ENCODE measurements around the gene FBXL13. TPM values are rescaled to one million over a fixed set of nuclear protein-coding genes. Genes with fewer than 3 reads are reported as not detected.

FBXL13 gene
- total RNA-seq, 1 donor from 2014 or later, result 2.1 TPM

GRCh38 chr7:102897856-102898531, 176.6 kb downstream of the FBXL13 start:
- Mint-ChIP-seq H3K27me3 (ENCODE audit: low read depth) (no peaks in the 10 kb centered on the region), H3K27ac (ENCODE audit: unreplicated experiment) (no peak overlapping the region), H3K4me3 (no peak overlapping the region), H3K4me1 (no peaks in the 10 kb centered on the region), H3K9me3 (no peaks in the 10 kb centered on the region), H3K36me3 (ENCODE audit: low read depth) (no peaks in the 10 kb centered on the region)
- no peak for DNase-seq (ENCODE audit: low read depth, low spot score)
- no peak for TF ChIP-seq CTCF (conservative IDR thresholded peaks at IDR 0.05)

- no peak overlapping the region for H3K27ac Mint-ChIP-seq (ENCODE audit: unreplicated experiment)
- TF ChIP-seq CTCF (conservative IDR thresholded peaks at IDR 0.05), result no peak
- DNase-seq (ENCODE audit: low read depth, low spot score), result no peak
- no peaks in the 10 kb centered on the region for H3K27me3 Mint-ChIP-seq (ENCODE audit: low read depth)
- H3K4me3 Mint-ChIP-seq, result no peak overlapping the region
- H3K4me1 Mint-ChIP-seq, result no peaks in the 10 kb centered on the region
- no peaks in the 10 kb centered on the region for H3K9me3 Mint-ChIP-seq
- H3K36me3 Mint-ChIP-seq (ENCODE audit: low read depth), result no peaks in the 10 kb centered on the region
These were observed 177.4 kb downstream of the FBXL13 start for GRCh38 chr7:102897211-102897631.

GRCh38 chr7:102896585-102896984, 178.0 kb downstream of the FBXL13 start:
- Mint-ChIP-seq H3K36me3 (ENCODE audit: low read depth) (no peaks in the 10 kb centered on the region), H3K27ac (ENCODE audit: unreplicated experiment) (no peak overlapping the region), H3K4me3 (no peak overlapping the region), H3K4me1 (no peaks in the 10 kb centered on the region), H3K27me3 (ENCODE audit: low read depth) (no peaks in the 10 kb centered on the region), H3K9me3 (no peaks in the 10 kb centered on the region)
- no peak for DNase-seq (ENCODE audit: low read depth, low spot score)
- TF ChIP-seq CTCF (conservative IDR thresholded peaks at IDR 0.05), result no peak

- no peak for DNase-seq (ENCODE audit: low read depth, low spot score)
- Mint-ChIP-seq H3K9me3 (no peaks in the 10 kb centered on the region), H3K4me1 (no peaks in the 10 kb centered on the region), H3K4me3 (no peak overlapping the region), H3K36me3 (ENCODE audit: low read depth) (no peaks in the 10 kb centered on the region), H3K27me3 (ENCODE audit: low read depth) (no peaks in the 10 kb centered on the region), H3K27ac (ENCODE audit: unreplicated experiment) (no peak overlapping the region)
- no peak for TF ChIP-seq CTCF (conservative IDR thresholded peaks at IDR 0.05)
These were observed 179.0 kb downstream of the FBXL13 start for GRCh38 chr7:102895602-102896001.

GRCh38 chr7:102892631-102893278, 181.8 kb downstream of the FBXL13 start:
- TF ChIP-seq CTCF (conservative IDR thresholded peaks at IDR 0.05), result no peak
- Mint-ChIP-seq H3K27me3 (ENCODE audit: low read depth) (no peaks in the 10 kb centered on the region), H3K9me3 (no peaks in the 10 kb centered on the region), H3K4me1 (no peaks in the 10 kb centered on the region), H3K27ac (ENCODE audit: unreplicated experiment) (no peak overlapping the region), H3K36me3 (ENCODE audit: low read depth) (no peaks in the 10 kb centered on the region), H3K4me3 (no peak overlapping the region)
- DNase-seq (ENCODE audit: low read depth, low spot score), result no peak
